Panc1 (cell line): ENCODE data around the gene ANKEF1. TPM values are rescaled to one million over a fixed set of nuclear protein-coding genes. Genes with fewer than 3 reads are reported as not detected.

Experiments used
- ATAC-seq: fragments of 200-7000 bp; cut with Tn5 transposase; 2 replicates; pipeline ENCODE4 v1.9.1; 2020; ENCODE audit warnings: mild to moderate bottlenecking, moderate library complexity
- BruUV-seq: library from RNA; stranded (reverse); fragments of 400-500 nt; replicated peaks from 2 replicates; lab custom pipeline; 2021; lab: Mats Ljungman, UMichigan
- CTCF ChIA-PET: fragments of 300-600 bp; sonication (Branson Sonifier 250); formaldehyde crosslinking; loops from one replicate; lab custom pipeline; 2022; ENCODE audit warnings: antibody characterized with exemption; lab: Charles Lee
- POLR2A ChIA-PET: fragments of 300-600 bp; sonication (Branson Sonifier 250); formaldehyde crosslinking; loops from one replicate; lab custom pipeline; 2022; ENCODE audit warnings: antibody characterized with exemption; lab: Charles Lee
- DNase-seq: peaks from one replicate; pipeline ENCODE4 v3.0.0-alpha.2; 2010; ENCODE audit warnings: low read depth, low spot score
- H3K27ac ChIP-seq: 2 replicates; pipeline ENCODE4 v1.5.1; 2011; ENCODE audit warnings: mild to moderate bottlenecking, low read length, inconsistent platforms
- H3K27me3 ChIP-seq: fragments of 200-500 bp; sonication (Bioruptor generic); 2 replicates; pipeline ENCODE4 v1.6.0; 2014; ENCODE audit warnings: low read length, inconsistent platforms; ENCODE audit not compliant: control insufficient read depth, insufficient read depth
- H3K36me3 ChIP-seq: fragments of 200-500 bp; sonication (Bioruptor generic); 2 replicates; pipeline ENCODE4 v1.5.1; 2014; ENCODE audit warnings: inconsistent platforms, mild to moderate bottlenecking, low read length, moderate library complexity; ENCODE audit not compliant: control insufficient read depth, insufficient read depth
- H3K4me1 ChIP-seq: 2 replicates; pipeline ENCODE4 v1.5.1; 2011; ENCODE audit warnings: inconsistent platforms, mild to moderate bottlenecking, low read length, moderate library complexity; ENCODE audit not compliant: control insufficient read depth, insufficient read depth
- H3K4me3 ChIP-seq, 2 experiments: 2 replicates each; pipeline ENCODE4 v1.5.1; 2011 to 2012; ENCODE audit warnings: low read depth in 2 of 2, low read length in 2 of 2, mild to moderate bottlenecking in 2 of 2, inconsistent platforms in 1 of 2, moderate library complexity in 1 of 2
- H3K9me3 ChIP-seq: fragments of 200-500 bp; sonication (Bioruptor generic); 2 replicates; pipeline ENCODE4 v1.5.1; 2014; ENCODE audit warnings: low read depth, mild to moderate bottlenecking, inconsistent platforms, low read length, moderate library complexity; ENCODE audit not compliant: control insufficient read depth, insufficient read depth
- POLR2AphosphoS5 ChIP-seq: IDR thresholded peaks from 2 replicates; pipeline ENCODE4 v1.6.1; 2012; ENCODE audit warnings: mild to moderate bottlenecking, low read depth, low read length, moderate library complexity
- SIN3A ChIP-seq: IDR thresholded peaks from 2 replicates; pipeline ENCODE4 v1.6.1; 2012; ENCODE audit warnings: low read depth, mild to moderate bottlenecking, low read length, moderate library complexity, borderline replicate concordance; ENCODE audit not compliant: insufficient read depth
- TCF7L2 ChIP-seq: IDR thresholded peaks from 2 replicates; pipeline ENCODE4 v1.6.1; 2011; ENCODE audit warnings: mild to moderate bottlenecking, low read depth, low read length, inconsistent platforms
- in situ Hi-C: cut with HindIII; loops from 2 replicates; pipeline ENCODE4 v1.10.0; 2016; ENCODE audit warnings: low sequenced_read_pairs, low pct_unique_long_range_greater_than_20kb
- intact Hi-C: fragments of 100-400 bp; cut with micrococcal nuclease; formaldehyde crosslinking; loops from one replicate; pipeline ENCODE4 v1.10.0; 2022; ENCODE audit not compliant: unreplicated experiment
- total RNA-seq: library from RNA; stranded (reverse); gene quantifications from one replicate; pipeline ENCODE4 v1.2.1, GENCODE V29; 2021; ENCODE audit not compliant: unreplicated experiment
- TF ChIP-seq, protein P1 (sequence below): fragments of 450-650 bp; IDR thresholded peaks from 2 replicates; pipeline ENCODE4 v1.5.1; 2017; ENCODE audit warnings: mild to moderate bottlenecking
- TF ChIP-seq, protein P2 (sequence below), 2 experiments: IDR thresholded peaks; 2 replicates each; pipeline ENCODE4 v1.6.1; 2011 to 2012; ENCODE audit warnings: low read depth in 2 of 2, control low read depth in 1 of 2, low read length in 1 of 2, mild to moderate bottlenecking in 1 of 2, moderate library complexity in 1 of 2; ENCODE audit not compliant: insufficient read depth in 1 of 2

ANKEF1 gene
- total RNA-seq, 1 experiment from 2014 or later: 6.3 TPM

DNA sequence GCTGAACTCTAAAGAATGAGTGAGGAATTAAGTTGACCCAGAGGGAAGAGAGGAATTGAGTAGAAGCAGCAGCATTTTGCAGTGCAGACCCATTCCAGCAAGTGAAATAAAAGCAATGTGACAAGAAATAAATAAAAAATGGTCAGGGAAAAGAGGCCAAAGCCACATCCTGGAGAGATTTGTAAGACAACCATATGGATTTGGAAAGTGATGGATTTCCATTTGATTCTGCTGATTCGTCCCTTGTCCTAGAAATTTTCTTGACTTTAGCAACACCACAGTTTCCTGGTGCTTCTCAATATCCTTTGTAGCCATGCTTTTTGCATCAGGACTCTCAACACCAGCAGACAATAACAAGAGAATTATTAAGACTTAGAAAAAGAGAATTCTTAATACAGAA lies 29.8 kb downstream of the ANKEF1 start:
- Histone ChIP-seq H3K9me3 (no peaks in the 10 kb centered on the region), H3K27me3 (no peaks in the 10 kb centered on the region), H3K27ac (no peak overlapping the region), H3K36me3 (no peaks in the 10 kb centered on the region), H3K4me1 (no peaks in the 10 kb centered on the region), H3K4me3 (no peak overlapping the region)
- ChIA-PET POLR2A (no interaction called here), CTCF (no interaction called here)
- no TSS peak for BruUV-seq
- ATAC-seq (no peak), DNase-seq (no peak)
- in situ Hi-C loops: no loop called here
- intact Hi-C loops: no loop called here
- TF ChIP-seq, protein P1, sequence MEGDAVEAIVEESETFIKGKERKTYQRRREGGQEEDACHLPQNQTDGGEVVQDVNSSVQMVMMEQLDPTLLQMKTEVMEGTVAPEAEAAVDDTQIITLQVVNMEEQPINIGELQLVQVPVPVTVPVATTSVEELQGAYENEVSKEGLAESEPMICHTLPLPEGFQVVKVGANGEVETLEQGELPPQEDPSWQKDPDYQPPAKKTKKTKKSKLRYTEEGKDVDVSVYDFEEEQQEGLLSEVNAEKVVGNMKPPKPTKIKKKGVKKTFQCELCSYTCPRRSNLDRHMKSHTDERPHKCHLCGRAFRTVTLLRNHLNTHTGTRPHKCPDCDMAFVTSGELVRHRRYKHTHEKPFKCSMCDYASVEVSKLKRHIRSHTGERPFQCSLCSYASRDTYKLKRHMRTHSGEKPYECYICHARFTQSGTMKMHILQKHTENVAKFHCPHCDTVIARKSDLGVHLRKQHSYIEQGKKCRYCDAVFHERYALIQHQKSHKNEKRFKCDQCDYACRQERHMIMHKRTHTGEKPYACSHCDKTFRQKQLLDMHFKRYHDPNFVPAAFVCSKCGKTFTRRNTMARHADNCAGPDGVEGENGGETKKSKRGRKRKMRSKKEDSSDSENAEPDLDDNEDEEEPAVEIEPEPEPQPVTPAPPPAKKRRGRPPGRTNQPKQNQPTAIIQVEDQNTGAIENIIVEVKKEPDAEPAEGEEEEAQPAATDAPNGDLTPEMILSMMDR: no peak
- TF ChIP-seq TCF7L2: no peak
- TF ChIP-seq POLR2AphosphoS5: no peak
- TF ChIP-seq, protein P2, sequence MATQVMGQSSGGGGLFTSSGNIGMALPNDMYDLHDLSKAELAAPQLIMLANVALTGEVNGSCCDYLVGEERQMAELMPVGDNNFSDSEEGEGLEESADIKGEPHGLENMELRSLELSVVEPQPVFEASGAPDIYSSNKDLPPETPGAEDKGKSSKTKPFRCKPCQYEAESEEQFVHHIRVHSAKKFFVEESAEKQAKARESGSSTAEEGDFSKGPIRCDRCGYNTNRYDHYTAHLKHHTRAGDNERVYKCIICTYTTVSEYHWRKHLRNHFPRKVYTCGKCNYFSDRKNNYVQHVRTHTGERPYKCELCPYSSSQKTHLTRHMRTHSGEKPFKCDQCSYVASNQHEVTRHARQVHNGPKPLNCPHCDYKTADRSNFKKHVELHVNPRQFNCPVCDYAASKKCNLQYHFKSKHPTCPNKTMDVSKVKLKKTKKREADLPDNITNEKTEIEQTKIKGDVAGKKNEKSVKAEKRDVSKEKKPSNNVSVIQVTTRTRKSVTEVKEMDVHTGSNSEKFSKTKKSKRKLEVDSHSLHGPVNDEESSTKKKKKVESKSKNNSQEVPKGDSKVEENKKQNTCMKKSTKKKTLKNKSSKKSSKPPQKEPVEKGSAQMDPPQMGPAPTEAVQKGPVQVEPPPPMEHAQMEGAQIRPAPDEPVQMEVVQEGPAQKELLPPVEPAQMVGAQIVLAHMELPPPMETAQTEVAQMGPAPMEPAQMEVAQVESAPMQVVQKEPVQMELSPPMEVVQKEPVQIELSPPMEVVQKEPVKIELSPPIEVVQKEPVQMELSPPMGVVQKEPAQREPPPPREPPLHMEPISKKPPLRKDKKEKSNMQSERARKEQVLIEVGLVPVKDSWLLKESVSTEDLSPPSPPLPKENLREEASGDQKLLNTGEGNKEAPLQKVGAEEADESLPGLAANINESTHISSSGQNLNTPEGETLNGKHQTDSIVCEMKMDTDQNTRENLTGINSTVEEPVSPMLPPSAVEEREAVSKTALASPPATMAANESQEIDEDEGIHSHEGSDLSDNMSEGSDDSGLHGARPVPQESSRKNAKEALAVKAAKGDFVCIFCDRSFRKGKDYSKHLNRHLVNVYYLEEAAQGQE (IDR thresholded peaks at IDR 0.05; ENCODE audit: insufficient read depth in 1 of 2, low read depth in 2 of 2, low read length in 1 of 2): no peak
- TF ChIP-seq SIN3A: no peak

DNA sequence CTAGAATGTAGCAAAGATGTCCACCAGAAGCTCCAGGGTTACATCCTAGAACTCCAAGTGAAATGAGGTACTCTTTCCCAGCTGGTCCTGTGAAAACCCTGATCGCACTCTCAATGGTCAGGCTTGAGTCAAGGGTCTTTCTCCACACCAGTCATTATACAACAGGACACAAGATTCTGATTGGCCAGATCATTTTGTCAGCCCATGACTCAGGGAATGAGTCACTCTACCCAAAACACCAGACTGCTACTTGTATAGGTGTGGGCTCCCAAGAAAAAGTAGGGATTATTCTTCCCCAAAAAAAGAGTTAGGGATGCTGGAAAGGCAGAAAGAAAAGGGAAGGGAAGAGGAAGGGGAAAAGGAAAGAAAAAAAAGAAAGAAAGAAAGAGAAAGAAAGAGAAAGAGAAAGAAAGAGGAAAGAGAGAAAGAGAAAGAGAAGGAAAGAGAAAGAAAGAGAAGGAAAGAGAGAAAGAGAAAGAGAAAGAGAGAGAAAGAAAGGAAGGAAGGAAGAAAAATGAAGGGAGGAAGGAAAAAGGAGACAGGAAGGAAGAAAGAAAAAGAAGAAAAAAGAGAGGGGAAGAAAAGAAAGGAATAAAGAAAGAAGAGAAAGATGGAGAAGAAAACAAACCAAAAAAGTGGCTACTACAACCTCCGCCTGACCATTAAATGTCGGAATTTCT lies 30.5 kb downstream of the ANKEF1 start:
- no TSS peak for BruUV-seq
- ATAC-seq (no peak), DNase-seq (no peak)
- no peak overlapping the region for H3K4me3 ChIP-seq
- H3K4me1 ChIP-seq: no peaks in the 10 kb centered on the region
- no peak overlapping the region for H3K27ac ChIP-seq
- ChIA-PET CTCF (interaction anchor here (0.5 kb wide), 1 partner anchor 17 kb away, joined by 4 read pairs; no protein-coding TSS in a partner anchor), POLR2A (no interaction called here)
- TF ChIP-seq SIN3A: no peak
- TF ChIP-seq, protein P2 (IDR thresholded peaks at IDR 0.05; ENCODE audit: insufficient read depth in 1 of 2, low read depth in 2 of 2, low read length in 1 of 2): no peak
- no peak for TF ChIP-seq POLR2AphosphoS5
- TF ChIP-seq, protein P1: no peak
- no peak for TF ChIP-seq TCF7L2
- in situ Hi-C loops (no loop called here), intact Hi-C loops (no loop called here)
- no peaks in the 10 kb centered on the region for H3K9me3 ChIP-seq
- no peaks in the 10 kb centered on the region for H3K27me3 ChIP-seq
- H3K36me3 ChIP-seq: no peaks in the 10 kb centered on the region
